B cell (primary cell): ENCODE measurements around the gene CXorf49. TPM values are rescaled to one million over a fixed set of nuclear protein-coding genes. Genes with fewer than 3 reads are reported as not detected.

Source experiments
- ATAC-seq: fragments of 200-7000 bp; cut with Tn5 transposase; one replicate; pipeline ENCODE4 v1.10.0; 2021; ENCODE audit warnings: low read depth, mild to moderate bottlenecking, moderate number of reproducible peaks, moderate library complexity
- CTCF ChIA-PET: fragments of 350-600 bp; sonication (Branson Sonifier 250); formaldehyde crosslinking; loops from one replicate; lab custom pipeline; 2021; ENCODE audit warnings: antibody characterized with exemption, inconsistent platforms; lab: Charles Lee
- POLR2A ChIA-PET: fragments of 350-600 bp; sonication (Branson Sonifier 250); formaldehyde crosslinking; loops from one replicate; lab custom pipeline; 2021; ENCODE audit warnings: antibody characterized with exemption; lab: Charles Lee
- DNase-seq: peaks from one replicate; pipeline ENCODE4 v3.0.0; 2013
- H2AFZ ChIP-seq: 2 replicates; pipeline ENCODE4 v1.6.1; 2012; ENCODE audit warnings: mild to moderate bottlenecking, low read depth, low read length; ENCODE audit not compliant: insufficient read depth, poor library complexity, severe bottlenecking
- H3K27ac ChIP-seq, 2 donors: 1 replicate in 1 of 2; 2 replicates in 1 of 2; pipeline ENCODE4 v1.5.1; 2012 to 2013; ENCODE audit warnings: low read length in 2 of 2, mild to moderate bottlenecking in 2 of 2, moderate library complexity in 1 of 2
- H3K27me3 ChIP-seq, 4 experiments: fragments of 200-600 bp in 1 of 4; sonication (generic) in 1 of 4; replicated peaks in 1 of 4; 1 replicate in 2 of 4; 2 replicates in 2 of 4; pipeline versions ENCODE4 v1.6.1 to v1.7.0; 2013 to 2016; ENCODE audit warnings: low read length in 3 of 4, mild to moderate bottlenecking in 2 of 4, mixed read lengths in 1 of 4, moderate library complexity in 1 of 4; ENCODE audit not compliant: insufficient read depth in 4 of 4, control insufficient read depth in 3 of 4; ENCODE audit errors: control extremely low read depth in 1 of 4
- H3K36me3 ChIP-seq, 2 experiments: replicated peaks in 1 of 2; 1 replicate in 1 of 2; 2 replicates in 1 of 2; pipeline versions ENCODE4 v1.6.1 to v1.7.1; 2013; ENCODE audit warnings: low read length in 1 of 2; ENCODE audit not compliant: insufficient read depth in 2 of 2, control insufficient read depth in 1 of 2; ENCODE audit errors: control extremely low read depth in 1 of 2, extremely low read depth in 1 of 2
- H3K4me1 ChIP-seq, 2 donors: fragments of 200-600 bp in 1 of 2; sonication (generic) in 1 of 2; 1 replicate in 1 of 2; 2 replicates in 1 of 2; pipeline versions ENCODE4 v1.5.1 to v1.6.1; 2013 to 2017; ENCODE audit warnings: low read length in 2 of 2; ENCODE audit not compliant: control insufficient read depth in 2 of 2, insufficient read depth in 2 of 2
- H3K4me2 ChIP-seq: replicated peaks from 2 replicates; pipeline ENCODE3; 2012; ENCODE audit warnings: mild to moderate bottlenecking, low read depth, low read length; ENCODE audit not compliant: poor library complexity, severe bottlenecking
- H3K4me3 ChIP-seq, 5 experiments: fragments of 200-600 bp in 1 of 5; sonication (generic) in 1 of 5; 1 replicate in 3 of 5; 2 replicates in 2 of 5; pipeline versions ENCODE4 v1.5.1 to v1.7.0; 2011 to 2016; ENCODE audit warnings: low read length in 4 of 5, mild to moderate bottlenecking in 4 of 5, low read depth in 2 of 5, control low read depth in 1 of 5, moderate library complexity in 1 of 5; ENCODE audit not compliant: insufficient read depth in 1 of 5; ENCODE audit errors: control extremely low read depth in 1 of 5, extremely low read depth in 1 of 5
- H3K79me2 ChIP-seq: fragments of 200-600 bp; sonication (generic); one replicate; pipeline ENCODE4 v1.6.0; 2016; ENCODE audit warnings: low read length; ENCODE audit not compliant: control insufficient read depth, insufficient read depth
- H3K9ac ChIP-seq: fragments of 200-600 bp; sonication (generic); 2 replicates; pipeline ENCODE4 v1.6.1; 2017; ENCODE audit warnings: mild to moderate bottlenecking, low read length, moderate library complexity
- H3K9me3 ChIP-seq, 3 donors: one replicate each; pipeline versions ENCODE4 v1.6.1 to v1.7.1; 2013; ENCODE audit warnings: low read length in 2 of 3; ENCODE audit not compliant: control insufficient read depth in 2 of 3, insufficient read depth in 1 of 3; ENCODE audit errors: control extremely low read depth in 1 of 3
- H4K20me1 ChIP-seq: 2 replicates; pipeline ENCODE4 v1.6.0; 2012; ENCODE audit warnings: mild to moderate bottlenecking, low read length; ENCODE audit not compliant: insufficient read depth, control insufficient read depth, poor library complexity, severe bottlenecking
- H3K27ac Mint-ChIP-seq: one replicate; pipeline ENCODE4 v1.8.0; 2021; ENCODE audit warnings: mixed read lengths
- H3K27me3 Mint-ChIP-seq: one replicate; pipeline ENCODE4 v1.8.0; 2021; ENCODE audit warnings: mixed read lengths
- H3K4me1 Mint-ChIP-seq: one replicate; pipeline ENCODE4 v1.8.0; 2021; ENCODE audit warnings: mixed read lengths
- H3K4me3 Mint-ChIP-seq: one replicate; pipeline ENCODE4 v1.8.0; 2021; ENCODE audit warnings: mixed read lengths
- H3K9me3 Mint-ChIP-seq: one replicate; pipeline ENCODE4 v1.8.0; 2022; ENCODE audit warnings: mixed read lengths; ENCODE audit not compliant: insufficient read depth
- CTCF ChIP-seq: fragments of 200-600 bp; IDR thresholded peaks from one replicate; pipeline ENCODE4 v1.8.0; 2022; ENCODE audit warnings: antibody characterized with exemption, mild to moderate bottlenecking
- EZH2 ChIP-seq: IDR thresholded peaks from 2 replicates; pipeline ENCODE4 v1.6.1; 2012; ENCODE audit warnings: borderline replicate concordance, low read depth, mild to moderate bottlenecking, moderate library complexity, low read length; ENCODE audit not compliant: insufficient read depth, poor library complexity, severe bottlenecking
- WGBS: methylation state at CpG from one replicate; pipeline ENCODE4 v1.1.5; 2013; ENCODE audit warnings: missing lambda C conversion rate; ENCODE audit not compliant: insufficient coverage; 5-methylcytosine and 5-hydroxymethylcytosine counted together
- intact Hi-C: fragments of 100-400 bp; cut with micrococcal nuclease; formaldehyde crosslinking; loops from one replicate; pipeline ENCODE4 v1.10.0; 2022
- polyA plus RNA-seq: library from polyadenylated mRNA; depleted of rRNA; stranded (reverse); fragments of >200 nt; gene quantifications from 2 replicates; pipeline ENCODE4 v1.2.3, GENCODE V29; 2012
- small RNA-seq: library from RNA; depleted of rRNA; stranded (forward); fragments of <200 nt; gene quantifications from one replicate; pipeline ENCODE3, GENCODE V24; 2012; ENCODE audit warnings: low replicate concordance, low read depth; ENCODE audit not compliant: insufficient read length
- total RNA-seq, 2 donors: library from RNA; stranded (reverse); fragments of 120-200 nt in 1 of 2; gene quantifications; 1 replicate in 1 of 2; 2 replicates in 1 of 2; pipeline versions ENCODE4 v1.2.3 to v1.2.4, GENCODE V29; 2013 to 2022

The CXorf49 gene
- total and polyA plus RNA-seq, 2 donors (not counting 1 experiment from before 2014, with no cell fraction given), result not detected

- CTCF ChIA-PET, result no interaction called here
- POLR2A ChIA-PET, result no interaction called here
Observed at GRCh38 chrX:71664889-71665491, 53.1 kb downstream of the CXorf49 start.

More at GRCh38 chrX:71664889-71665491, 53.1 kb downstream of the CXorf49 start:
- no peaks in the 10 kb centered on the region for H4K20me1 ChIP-seq
- Mint-ChIP-seq H3K9me3 (no peaks in the 10 kb centered on the region), H3K27ac (no peak overlapping the region), H3K4me3 (no peak overlapping the region), H3K27me3 (no peaks in the 10 kb centered on the region), H3K4me1 (peaks cover 10% of the 10 kb centered on the region)
- H3K4me3 ChIP-seq, result no peak overlapping the region
- H3K36me3 ChIP-seq, result no peaks in the 10 kb centered on the region
- no peaks in the 10 kb centered on the region for H3K27me3 ChIP-seq
- no peaks in the 10 kb centered on the region for H3K9me3 ChIP-seq
- no peaks in the 10 kb centered on the region for H3K79me2 ChIP-seq
- ATAC-seq, result no peak
- TF ChIP-seq CTCF (no peak), EZH2 (no peak)
- H3K27ac ChIP-seq, result no peak overlapping the region
- intact Hi-C loops, result no loop called here
- 100% methylated on average over 1 of the region's 16 CpGs for WGBS
- H2AFZ ChIP-seq, result no peak overlapping the region
- DNase-seq, result no peak
- H3K4me1 ChIP-seq, result peaks cover 0 to 3% of the 10 kb centered on the region in 2 donors
- H3K4me2 ChIP-seq, result no peak overlapping the region
- H3K9ac ChIP-seq, result no peak overlapping the region

Small RNAs within 50 kb of the gene (small RNA-seq; reads per million reads assigned to genes)
- gene BX276092.4 (not detected), gene BX276092.6 (not detected), gene BX276092.8 (not detected)

Other genes with a start within 250 kb of the CXorf49 start
- gene OGT, start 185.2 kb downstream of the CXorf49 start, total RNA-seq, result 307 and 330 TPM in 2 replicates
- 235 and 331 TPM in 2 replicates for gene OGT, start 185.2 kb downstream of the CXorf49 start, polyA plus RNA-seq
- gene GCNA, start 139.8 kb downstream of the CXorf49 start, total RNA-seq, result 5.6 and 6.2 TPM in 2 replicates
- 4.7 and 6.0 TPM in 2 replicates for gene GCNA, start 139.8 kb downstream of the CXorf49 start, polyA plus RNA-seq
- 6.9 and 8.0 TPM in 2 replicates for gene CXCR3, start 99.8 kb downstream of the CXorf49 start, total RNA-seq
- gene CXCR3, start 99.8 kb downstream of the CXorf49 start, polyA plus RNA-seq, result 3.4 and 8.7 TPM in 2 replicates
- not detected in 2 replicates for gene CXorf49B, start 45.1 kb upstream of the CXorf49 start, total RNA-seq
- gene CXorf49B, start 45.1 kb upstream of the CXorf49 start, polyA plus RNA-seq, result not detected in 2 replicates
- 1.7 and 3.3 TPM in 2 replicates for gene NHSL2, start 192.6 kb upstream of the CXorf49 start, total RNA-seq
- 0.16 and 0.20 TPM in 2 replicates for gene NHSL2, start 192.6 kb upstream of the CXorf49 start, polyA plus RNA-seq